Neural progenitor cell (in vitro differentiated cells): ENCODE results near the gene ARHGEF39. TPM values are rescaled to one million over a fixed set of nuclear protein-coding genes. Genes with fewer than 3 reads are reported as not detected.
A peak's percentile ranks its signal among the peaks of the same experiment; 100 is the strongest.
"Not testable (repeated sequence)": the region's sequence is repeated elsewhere in the genome, so short reads cannot be mapped to it uniquely, and the experiment has no call there.

Experiments
- DNase-seq: peaks from one replicate; pipeline ENCODE4 v3.0.0-alpha.2; 2016; ENCODE audit warnings: low spot score
- H2AFZ ChIP-seq: fragments of 200-600 bp; sonication (generic); replicated peaks from 2 replicates; pipeline ENCODE4 v1.6.1; 2016; ENCODE audit warnings: antibody characterized with exemption
- H3F3A ChIP-seq: fragments of 200-600 bp; sonication (generic); 2 replicates; pipeline ENCODE4 v1.6.1; 2016; ENCODE audit warnings: antibody characterized with exemption, low read depth
- H3K27ac ChIP-seq: fragments of 200-600 bp; sonication (generic); 2 replicates; pipeline ENCODE4 v1.5.1; 2016; ENCODE audit warnings: mild to moderate bottlenecking
- H3K27me3 ChIP-seq: fragments of 200-600 bp; sonication (generic); 2 replicates; pipeline ENCODE4 v1.6.1; 2016; ENCODE audit warnings: mild to moderate bottlenecking, moderate library complexity
- H3K36me3 ChIP-seq: fragments of 200-600 bp; sonication (generic); 2 replicates; pipeline ENCODE4 v1.5.1; 2016
- H3K4me1 ChIP-seq: fragments of 200-600 bp; sonication (generic); 2 replicates; pipeline ENCODE4 v1.6.1; 2016; ENCODE audit warnings: mixed run types
- H3K4me2 ChIP-seq: fragments of 200-600 bp; sonication (generic); 2 replicates; pipeline ENCODE4 v1.6.1; 2016
- H3K4me3 ChIP-seq: fragments of 200-600 bp; sonication (generic); 2 replicates; pipeline ENCODE4 v1.5.1; 2016
- H3K79me2 ChIP-seq: fragments of 200-600 bp; sonication (generic); 2 replicates; pipeline ENCODE4 v1.6.1; 2016; ENCODE audit warnings: low read depth
- H3K9ac ChIP-seq: fragments of 200-600 bp; sonication (generic); 2 replicates; pipeline ENCODE4 v1.6.1; 2016
- H3K9me3 ChIP-seq: fragments of 200-600 bp; sonication (generic); 2 replicates; pipeline ENCODE4 v1.5.1; 2016; ENCODE audit warnings: low read depth
- H4K20me1 ChIP-seq: fragments of 200-600 bp; sonication (generic); 2 replicates; pipeline ENCODE4 v1.6.1; 2016; ENCODE audit warnings: low read depth
- H3K27ac Mint-ChIP-seq: 3 replicates; pipeline ENCODE4 v1.8.0; 2021; ENCODE audit warnings: mixed read lengths
- H3K27me3 Mint-ChIP-seq: 2 replicates; pipeline ENCODE4 v1.8.0; 2022; ENCODE audit warnings: low read depth, mild to moderate bottlenecking, inconsistent platforms, moderate library complexity, mixed read lengths; ENCODE audit not compliant: insufficient read depth
- H3K36me3 Mint-ChIP-seq: 3 replicates; pipeline ENCODE4 v1.8.0; 2021; ENCODE audit warnings: mixed read lengths
- H3K4me1 Mint-ChIP-seq: 3 replicates; pipeline ENCODE4 v1.8.0; 2021; ENCODE audit warnings: mixed read lengths
- H3K4me3 Mint-ChIP-seq: 3 replicates; pipeline ENCODE4 v1.8.0; 2021; ENCODE audit warnings: mild to moderate bottlenecking, moderate library complexity, mixed read lengths
- H3K9me3 Mint-ChIP-seq: 3 replicates; pipeline ENCODE4 v1.8.0; 2020; ENCODE audit warnings: mixed read lengths
- EZH2 ChIP-seq: fragments of 200-600 bp; sonication (generic); IDR thresholded peaks from 2 replicates; pipeline ENCODE4 v1.6.1; 2017; ENCODE audit warnings: antibody characterized with exemption, mild to moderate bottlenecking, moderate library complexity
- EZH2phosphoT487 ChIP-seq: fragments of 200-600 bp; sonication (generic); IDR thresholded peaks from 2 replicates; pipeline ENCODE4 v1.6.1; 2017; ENCODE audit warnings: antibody characterized with exemption
- total RNA-seq: library from RNA; depleted of rRNA; stranded (reverse); fragments of >200 nt; gene quantifications from 2 replicates; pipeline ENCODE4 v1.2.3, GENCODE V29; 2015; ENCODE audit warnings: low replicate concordance
- TF ChIP-seq, protein P1 (sequence below): fragments of 200-600 bp; sonication (generic); IDR thresholded peaks from 2 replicates; pipeline ENCODE4 v1.5.1; 2017; ENCODE audit warnings: antibody characterized with exemption, mild to moderate bottlenecking

Gene ARHGEF39
- total RNA-seq, 1 donor from 2014 or later, result 13.2 TPM

DNA sequence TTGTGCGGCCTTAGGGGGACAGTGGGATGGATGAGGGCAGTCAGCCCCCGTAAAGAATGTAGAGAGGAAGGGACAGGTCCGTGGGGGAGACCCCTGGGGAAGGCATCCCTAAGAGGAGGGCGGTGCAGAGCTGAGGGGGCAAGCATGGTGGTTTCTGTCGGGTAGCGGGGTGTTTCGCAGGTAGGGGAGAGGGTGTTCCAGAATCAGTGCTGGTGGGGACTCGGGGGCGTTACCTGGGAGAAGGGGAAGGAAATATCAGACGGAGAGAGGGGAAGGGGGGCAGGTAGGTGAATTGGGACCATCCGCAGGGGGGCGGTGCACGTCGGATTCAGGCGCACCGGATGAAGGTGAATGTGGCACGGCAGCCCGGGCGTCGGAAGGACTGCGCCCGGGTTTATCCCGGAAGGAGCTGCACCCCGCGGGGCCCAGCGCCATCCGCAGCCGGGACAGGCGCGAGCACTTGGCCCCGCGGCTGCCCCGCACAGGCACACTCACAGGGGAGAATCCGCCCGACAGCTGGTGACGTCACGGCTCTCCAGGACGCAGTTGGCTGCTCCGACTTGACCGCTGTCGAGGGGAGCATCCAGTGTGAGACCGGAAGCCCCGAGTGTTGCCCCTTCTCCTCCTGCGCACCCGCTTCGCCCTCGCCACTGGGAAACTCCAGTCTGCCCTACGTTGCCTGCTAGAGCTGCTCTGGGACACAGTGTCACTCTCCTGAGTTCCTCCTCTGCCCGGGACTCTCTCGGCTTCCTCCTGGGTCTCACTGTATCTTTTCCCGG is 48.1 kb downstream of the ARHGEF39 start:
- TF ChIP-seq, protein P1, sequence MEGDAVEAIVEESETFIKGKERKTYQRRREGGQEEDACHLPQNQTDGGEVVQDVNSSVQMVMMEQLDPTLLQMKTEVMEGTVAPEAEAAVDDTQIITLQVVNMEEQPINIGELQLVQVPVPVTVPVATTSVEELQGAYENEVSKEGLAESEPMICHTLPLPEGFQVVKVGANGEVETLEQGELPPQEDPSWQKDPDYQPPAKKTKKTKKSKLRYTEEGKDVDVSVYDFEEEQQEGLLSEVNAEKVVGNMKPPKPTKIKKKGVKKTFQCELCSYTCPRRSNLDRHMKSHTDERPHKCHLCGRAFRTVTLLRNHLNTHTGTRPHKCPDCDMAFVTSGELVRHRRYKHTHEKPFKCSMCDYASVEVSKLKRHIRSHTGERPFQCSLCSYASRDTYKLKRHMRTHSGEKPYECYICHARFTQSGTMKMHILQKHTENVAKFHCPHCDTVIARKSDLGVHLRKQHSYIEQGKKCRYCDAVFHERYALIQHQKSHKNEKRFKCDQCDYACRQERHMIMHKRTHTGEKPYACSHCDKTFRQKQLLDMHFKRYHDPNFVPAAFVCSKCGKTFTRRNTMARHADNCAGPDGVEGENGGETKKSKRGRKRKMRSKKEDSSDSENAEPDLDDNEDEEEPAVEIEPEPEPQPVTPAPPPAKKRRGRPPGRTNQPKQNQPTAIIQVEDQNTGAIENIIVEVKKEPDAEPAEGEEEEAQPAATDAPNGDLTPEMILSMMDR, result peak; percentile 8
- TF ChIP-seq EZH2 (peak; percentile 55), EZH2phosphoT487 (no peak)
- peak overlapping the region; percentile 91 for H2AFZ ChIP-seq
- peaks cover 40% of the 10 kb centered on the region for H3K27me3 Mint-ChIP-seq

DNA sequence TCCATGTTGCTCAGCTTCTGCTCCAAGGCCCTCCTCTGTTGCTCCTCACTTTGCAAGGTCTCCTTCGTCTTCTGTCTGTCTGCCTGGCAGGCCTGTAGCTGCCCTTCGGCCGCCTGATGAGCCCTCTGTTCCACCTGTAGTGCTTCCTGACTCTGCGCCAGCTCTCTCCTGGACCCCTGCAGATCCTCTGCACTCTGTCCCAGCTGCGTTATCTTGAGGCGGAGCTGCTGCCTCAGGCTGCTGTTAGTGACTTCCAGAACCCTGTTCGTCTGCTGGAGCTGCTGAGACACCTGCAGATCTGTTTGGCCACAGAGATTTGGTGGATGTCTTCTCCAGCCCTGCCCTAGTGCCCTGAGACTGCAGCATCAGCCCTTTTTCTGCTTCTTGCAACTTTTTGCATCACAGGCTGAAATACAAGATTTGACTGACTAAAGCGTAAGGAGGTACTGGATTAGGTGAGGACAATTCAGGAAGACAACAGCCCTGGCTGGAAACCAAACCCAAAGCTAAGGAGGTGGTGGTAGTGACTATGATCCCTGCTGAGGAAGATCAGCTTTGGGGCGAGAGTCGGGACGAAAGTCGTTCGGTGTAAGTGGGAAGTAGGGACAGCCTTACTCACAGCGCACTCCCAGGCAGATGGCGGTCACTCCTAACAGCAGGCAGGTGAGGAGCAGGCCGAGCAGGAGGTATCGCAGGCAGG is 48.9 kb downstream of the ARHGEF39 start:
- Histone ChIP-seq H3K4me3 (no peak overlapping the region), H3K4me2 (peak overlapping the region; percentile 82), H3K9ac (no peak overlapping the region), H3K27me3 (peaks cover 48% of the 10 kb centered on the region), H3K4me1 (peaks cover 17% of the 10 kb centered on the region), H3K27ac (no peak overlapping the region), H3F3A (peaks cover 5% of the 10 kb centered on the region), H3K9me3 (no peaks in the 10 kb centered on the region), H3K36me3 (no peaks in the 10 kb centered on the region), H4K20me1 (no peaks in the 10 kb centered on the region), H2AFZ (peak overlapping the region; percentile 91), H3K79me2 (no peaks in the 10 kb centered on the region)
- Mint-ChIP-seq H3K9me3 (no peaks in the 10 kb centered on the region), H3K27me3 (peaks cover 40% of the 10 kb centered on the region), H3K4me3 (peak overlapping the region; percentile 17), H3K36me3 (no peaks in the 10 kb centered on the region), H3K4me1 (peaks cover 21% of the 10 kb centered on the region), H3K27ac (no peak overlapping the region)
- no peak for DNase-seq
- no peak for TF ChIP-seq EZH2
- TF ChIP-seq, protein P1, result no peak
- TF ChIP-seq EZH2phosphoT487, result no peak

More for the DNA sequence above, 48.1 kb downstream of the ARHGEF39 start:
- Histone ChIP-seq H3K79me2 (no peaks in the 10 kb centered on the region), H3F3A (peaks cover 5% of the 10 kb centered on the region), H3K4me3 (peak overlapping the region; percentile 46), H3K9me3 (no peaks in the 10 kb centered on the region), H3K9ac (no peak overlapping the region), H3K36me3 (no peaks in the 10 kb centered on the region), H3K27ac (no peak overlapping the region), H4K20me1 (no peaks in the 10 kb centered on the region), H3K4me2 (peak overlapping the region; percentile 82), H3K27me3 (peaks cover 48% of the 10 kb centered on the region), H3K4me1 (peaks cover 17% of the 10 kb centered on the region)
- Mint-ChIP-seq H3K4me1 (peaks cover 21% of the 10 kb centered on the region), H3K36me3 (no peaks in the 10 kb centered on the region), H3K4me3 (peak overlapping the region; percentile 71), H3K27ac (no peak overlapping the region), H3K9me3 (no peaks in the 10 kb centered on the region)
- DNase-seq, result peak; percentile 51

- Histone ChIP-seq H3K9ac (no peak overlapping the region), H3K36me3 (no peaks in the 10 kb centered on the region), H3K4me3 (no peak overlapping the region), H3K27me3 (peaks cover 38% of the 10 kb centered on the region), H3K27ac (no peak overlapping the region), H4K20me1 (peaks cover 1% of the 10 kb centered on the region), H2AFZ (no peak overlapping the region), H3F3A (peaks cover 5% of the 10 kb centered on the region), H3K79me2 (no peaks in the 10 kb centered on the region), H3K4me2 (no peak overlapping the region), H3K4me1 (peaks cover 9% of the 10 kb centered on the region), H3K9me3 (no peaks in the 10 kb centered on the region)
- Mint-ChIP-seq H3K4me1 (peaks cover 13% of the 10 kb centered on the region), H3K36me3 (peaks cover 8% of the 10 kb centered on the region), H3K27ac (peak overlapping the region; percentile 4), H3K9me3 (no peaks in the 10 kb centered on the region), H3K4me3 (no peak overlapping the region), H3K27me3 (peaks cover 39% of the 10 kb centered on the region)
- DNase-seq, result no peak
- no peak for TF ChIP-seq EZH2phosphoT487
These were observed 52.2 kb downstream of the ARHGEF39 start for GRCh38 chr9:35612843-35613242.

DNA sequence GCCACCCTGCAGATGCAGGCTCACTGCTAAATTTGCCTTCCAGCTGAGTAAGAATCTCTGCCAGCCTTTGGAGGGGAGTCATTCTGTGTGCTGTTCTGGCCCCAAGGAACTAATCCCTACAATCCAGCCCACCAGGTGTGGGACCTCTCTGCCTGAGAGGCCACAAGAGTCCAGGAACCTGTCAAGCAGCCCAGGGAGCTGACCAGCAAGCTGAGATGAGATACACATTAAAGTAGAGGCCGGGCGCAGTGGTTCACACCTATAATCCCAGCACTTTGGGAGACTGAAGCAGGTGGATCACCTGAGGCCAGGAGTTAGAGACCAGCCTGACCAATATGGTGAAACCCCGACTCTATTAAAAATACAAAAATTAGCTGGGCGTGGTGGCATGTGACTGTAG is 52.9 kb downstream of the ARHGEF39 start:
- not testable (repeated sequence) for H3K36me3 ChIP-seq, H3K27ac Mint-ChIP-seq, H4K20me1 ChIP-seq, H3K9me3 ChIP-seq, H3K79me2 ChIP-seq, H3F3A ChIP-seq, H3K27ac ChIP-seq, H2AFZ ChIP-seq, DNase-seq, H3K4me3 ChIP-seq, H3K4me3 Mint-ChIP-seq, H3K9ac ChIP-seq, H3K4me2 ChIP-seq, H3K9me3 Mint-ChIP-seq, H3K4me1 ChIP-seq
- Mint-ChIP-seq H3K36me3 (peaks cover 13% of the 10 kb centered on the region), H3K4me1 (peaks cover 10% of the 10 kb centered on the region), H3K27me3 (peaks cover 35% of the 10 kb centered on the region)
- peaks cover 30% of the 10 kb centered on the region for H3K27me3 ChIP-seq
